ENCODE data around the gene CSF1R. TPM values are rescaled to one million over a fixed set of nuclear protein-coding genes. Genes with fewer than 3 reads are reported as not detected.

The CSF1R gene
- total RNA-seq, 1 experiment from 2014 or later, result not detected

DNA sequence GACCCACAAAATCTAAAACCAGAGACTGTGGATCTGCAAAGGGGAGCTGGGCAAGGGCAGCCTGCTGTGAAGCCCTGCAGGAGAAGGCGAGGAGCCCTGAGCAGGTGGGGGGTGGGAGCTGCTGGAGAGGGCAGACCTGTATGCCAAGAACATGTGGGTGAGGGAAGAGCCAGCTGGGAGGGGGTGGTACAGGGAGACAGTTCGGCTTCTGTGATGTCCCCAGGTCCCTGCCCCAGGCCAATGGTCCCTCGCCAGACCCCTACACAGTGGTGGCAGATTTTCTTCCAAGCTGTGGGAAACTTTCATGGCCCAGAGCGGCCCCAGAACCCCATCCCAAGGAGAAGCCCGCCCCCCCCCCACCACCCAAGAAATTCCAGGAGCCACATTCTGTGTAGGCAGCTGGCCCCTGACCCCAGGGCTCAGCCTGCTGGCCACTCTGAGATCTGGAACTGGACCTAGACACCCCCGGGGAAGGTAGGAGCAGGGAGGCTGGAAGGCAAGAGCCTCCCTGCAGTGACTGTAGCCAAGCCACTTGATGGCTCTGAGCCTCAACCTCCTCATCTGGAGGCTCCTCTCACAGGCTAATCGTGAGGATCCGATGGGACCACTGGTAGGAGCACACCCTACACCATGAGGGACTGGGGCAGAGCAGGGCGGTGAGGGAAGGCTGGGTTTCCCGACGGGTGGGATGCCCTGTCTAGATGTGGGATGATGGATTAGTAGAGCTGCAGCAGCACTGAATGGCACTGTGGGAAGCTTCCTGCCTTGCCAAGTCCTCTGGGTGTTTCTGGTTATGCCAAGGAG is 22.6 kb upstream of the CSF1R start:
- intact Hi-C loops (cut with micrococcal nuclease; ENCODE audit: unreplicated experiment), result no loop called here
- Histone ChIP-seq H3K4me3 (ENCODE audit: low read depth, low read length, poor library complexity, severe bottlenecking) (no peak overlapping the region), H3K4me1 (ENCODE audit: insufficient read depth, low read length, poor library complexity, severe bottlenecking) (peaks cover 11% of the 10 kb centered on the region), H3K27me3 (replicated peaks; ENCODE audit: insufficient read depth, low read depth, low read length, poor library complexity) (no peaks in the 10 kb centered on the region), H3K36me3 (ENCODE audit: insufficient read depth, low read length, poor library complexity, severe bottlenecking) (no peaks in the 10 kb centered on the region), H3K9me3 (ENCODE audit: low read depth, low read length, poor library complexity, severe bottlenecking) (no peaks in the 10 kb centered on the region), H3K27ac (ENCODE audit: low read depth, low read length, poor library complexity, severe bottlenecking) (no peak overlapping the region)
- CTCF ChIA-PET, result interaction anchor here (0.9 kb wide), 1 partner anchor 147 kb away, joined by 4 read pairs; no protein-coding TSS in a partner anchor
- peak; percentile 76 for DNase-seq (ENCODE audit: low spot score)
- BruUV-seq (replicated peaks), result no TSS peak
- POLR2A ChIA-PET (ENCODE audit: low non-redundant PET), result no interaction called here
- TF ChIP-seq, protein P1, sequence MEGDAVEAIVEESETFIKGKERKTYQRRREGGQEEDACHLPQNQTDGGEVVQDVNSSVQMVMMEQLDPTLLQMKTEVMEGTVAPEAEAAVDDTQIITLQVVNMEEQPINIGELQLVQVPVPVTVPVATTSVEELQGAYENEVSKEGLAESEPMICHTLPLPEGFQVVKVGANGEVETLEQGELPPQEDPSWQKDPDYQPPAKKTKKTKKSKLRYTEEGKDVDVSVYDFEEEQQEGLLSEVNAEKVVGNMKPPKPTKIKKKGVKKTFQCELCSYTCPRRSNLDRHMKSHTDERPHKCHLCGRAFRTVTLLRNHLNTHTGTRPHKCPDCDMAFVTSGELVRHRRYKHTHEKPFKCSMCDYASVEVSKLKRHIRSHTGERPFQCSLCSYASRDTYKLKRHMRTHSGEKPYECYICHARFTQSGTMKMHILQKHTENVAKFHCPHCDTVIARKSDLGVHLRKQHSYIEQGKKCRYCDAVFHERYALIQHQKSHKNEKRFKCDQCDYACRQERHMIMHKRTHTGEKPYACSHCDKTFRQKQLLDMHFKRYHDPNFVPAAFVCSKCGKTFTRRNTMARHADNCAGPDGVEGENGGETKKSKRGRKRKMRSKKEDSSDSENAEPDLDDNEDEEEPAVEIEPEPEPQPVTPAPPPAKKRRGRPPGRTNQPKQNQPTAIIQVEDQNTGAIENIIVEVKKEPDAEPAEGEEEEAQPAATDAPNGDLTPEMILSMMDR (conservative IDR thresholded peaks at IDR 0.05; ENCODE audit: low read depth, low read length), result no peak
- TF ChIP-seq EZH2 (IDR thresholded peaks at IDR 0.05; ENCODE audit: borderline replicate concordance, low read depth, low read length, poor library complexity, severe bottlenecking), result no peak

DNA sequence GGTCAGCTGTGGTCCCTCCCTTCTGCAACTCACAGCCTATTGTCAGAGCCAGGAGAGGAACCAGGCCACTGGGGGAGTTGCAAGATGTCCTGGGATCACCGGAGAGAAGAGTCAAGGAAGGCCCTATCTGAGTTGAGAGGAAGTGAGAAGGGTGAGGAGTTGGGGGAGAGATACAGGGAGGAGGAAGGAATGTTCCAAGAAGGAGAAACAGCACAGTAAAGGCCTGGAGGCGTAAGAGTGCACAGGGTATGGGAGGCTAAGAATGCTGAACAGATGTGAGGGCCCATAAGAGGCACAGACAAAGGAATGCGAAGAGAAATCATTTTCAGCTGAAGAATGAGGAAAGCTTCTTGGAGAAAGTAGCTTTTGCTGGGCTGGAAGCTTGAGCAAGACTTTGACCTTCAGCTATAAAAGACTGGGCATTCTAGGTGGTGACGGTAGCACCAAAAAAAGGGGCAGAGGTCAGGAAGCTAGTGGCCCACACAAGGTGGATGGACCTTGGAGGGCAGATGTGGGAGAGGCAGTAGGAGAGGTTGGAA is 21.6 kb upstream of the CSF1R start:
- Histone ChIP-seq H3K27me3 (replicated peaks; ENCODE audit: insufficient read depth, low read depth, low read length, poor library complexity) (no peaks in the 10 kb centered on the region), H3K27ac (ENCODE audit: low read depth, low read length, poor library complexity, severe bottlenecking) (no peak overlapping the region), H3K36me3 (ENCODE audit: insufficient read depth, low read length, poor library complexity, severe bottlenecking) (no peaks in the 10 kb centered on the region), H3K4me1 (ENCODE audit: insufficient read depth, low read length, poor library complexity, severe bottlenecking) (peaks cover 11% of the 10 kb centered on the region), H3K9me3 (ENCODE audit: low read depth, low read length, poor library complexity, severe bottlenecking) (no peaks in the 10 kb centered on the region), H3K4me3 (ENCODE audit: low read depth, low read length, poor library complexity, severe bottlenecking) (no peak overlapping the region)
- no peak for DNase-seq (ENCODE audit: low spot score)
- ChIA-PET CTCF (no interaction called here), POLR2A (ENCODE audit: low non-redundant PET) (no interaction called here)
- TF ChIP-seq EZH2 (IDR thresholded peaks at IDR 0.05; ENCODE audit: borderline replicate concordance, low read depth, low read length, poor library complexity, severe bottlenecking), result no peak
- TF ChIP-seq, protein P1 (conservative IDR thresholded peaks at IDR 0.05; ENCODE audit: low read depth, low read length), result no peak
- intact Hi-C loops (cut with micrococcal nuclease; ENCODE audit: unreplicated experiment), result no loop called here
- BruUV-seq (replicated peaks), result no TSS peak

DNA sequence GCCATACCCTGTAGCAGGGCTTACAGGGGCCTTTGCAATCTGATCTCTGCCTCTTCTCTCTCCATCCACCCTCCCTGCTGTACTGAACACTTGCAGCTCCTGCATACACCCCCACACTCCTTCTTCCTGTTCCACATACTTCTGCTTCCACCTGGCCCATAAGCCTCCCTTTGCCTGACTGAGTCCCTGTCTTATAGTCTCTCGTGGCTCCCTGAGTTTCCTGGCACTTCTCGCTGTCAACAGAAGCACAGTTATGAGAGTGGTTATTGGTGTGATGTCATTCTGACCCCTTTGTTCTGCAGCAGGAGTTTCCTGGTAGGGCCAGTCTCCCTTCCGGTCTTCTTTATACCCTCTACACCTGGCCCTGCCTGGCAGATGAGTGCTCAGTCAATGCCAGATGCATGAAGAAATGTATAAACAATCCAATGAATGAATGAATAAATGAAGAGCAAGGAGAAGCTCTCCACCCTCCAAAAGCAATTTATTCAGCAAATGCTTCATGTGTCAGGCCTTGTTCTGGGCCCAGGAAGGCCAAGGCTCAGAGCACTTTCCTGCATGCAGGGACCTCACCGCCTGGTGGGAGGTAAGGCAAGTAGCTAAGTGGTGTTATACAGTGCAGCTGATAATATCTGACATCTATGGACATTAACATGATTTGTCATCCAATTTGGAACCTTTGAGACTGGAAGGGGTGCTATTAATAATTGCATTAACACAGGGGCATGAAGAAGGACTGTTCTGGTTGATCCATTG is 20.5 kb upstream of the CSF1R start:
- Histone ChIP-seq H3K36me3 (ENCODE audit: insufficient read depth, low read length, poor library complexity, severe bottlenecking) (no peaks in the 10 kb centered on the region), H3K4me3 (ENCODE audit: low read depth, low read length, poor library complexity, severe bottlenecking) (no peak overlapping the region), H3K4me1 (ENCODE audit: insufficient read depth, low read length, poor library complexity, severe bottlenecking) (peaks cover 7% of the 10 kb centered on the region), H3K9me3 (ENCODE audit: low read depth, low read length, poor library complexity, severe bottlenecking) (no peaks in the 10 kb centered on the region), H3K27me3 (replicated peaks; ENCODE audit: insufficient read depth, low read depth, low read length, poor library complexity) (no peaks in the 10 kb centered on the region), H3K27ac (ENCODE audit: low read depth, low read length, poor library complexity, severe bottlenecking) (no peak overlapping the region)
- POLR2A ChIA-PET (ENCODE audit: low non-redundant PET), result no interaction called here
- no peak for DNase-seq (ENCODE audit: low spot score)
- intact Hi-C loops (cut with micrococcal nuclease; ENCODE audit: unreplicated experiment), result no loop called here
- no TSS peak for BruUV-seq (replicated peaks)
- CTCF ChIA-PET, result no interaction called here
- TF ChIP-seq, protein P1 (conservative IDR thresholded peaks at IDR 0.05; ENCODE audit: low read depth, low read length), result no peak
- no peak for TF ChIP-seq EZH2 (IDR thresholded peaks at IDR 0.05; ENCODE audit: borderline replicate concordance, low read depth, low read length, poor library complexity, severe bottlenecking)
